ENCODE measurements around the gene GGT6. TPM values are rescaled to one million over a fixed set of nuclear protein-coding genes. Genes with fewer than 3 reads are reported as not detected.

GGT6 gene
- total RNA-seq, 2 experiments from 2014 or later, result not detected

DNA sequence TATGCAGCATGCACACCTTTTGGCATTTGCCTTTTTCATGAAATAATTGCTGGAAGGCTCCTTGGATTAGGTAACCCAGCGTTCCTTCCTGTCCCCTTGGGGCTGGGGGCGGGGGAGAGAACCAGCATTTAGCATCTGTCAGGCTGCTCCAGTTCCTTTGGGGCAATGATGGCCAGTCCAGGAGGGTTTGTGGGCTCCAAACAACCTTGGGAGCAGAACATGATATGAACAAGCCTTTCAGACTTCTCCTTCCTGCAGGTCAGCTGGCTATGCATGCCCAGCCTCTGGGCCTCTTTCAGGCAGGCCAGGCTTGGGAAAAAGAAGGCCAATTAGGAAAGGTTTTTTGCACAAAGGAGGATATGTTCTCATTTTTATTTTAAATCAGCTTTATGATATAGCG, 22.8 kb upstream of the GGT6 start:
- Mint-ChIP-seq H3K4me3 (peak overlapping the region; percentile 38), H3K4me1 (ENCODE audit: low read depth) (peaks cover 4% of the 10 kb centered on the region), H3K27ac (no peak overlapping the region), H3K36me3 (ENCODE audit: low read depth) (no peaks in the 10 kb centered on the region), H3K27me3 (peaks cover 38% of the 10 kb centered on the region), H3K9me3 (no peaks in the 10 kb centered on the region)
- no peak for DNase-seq
- Histone ChIP-seq H3K9me3 (ENCODE audit: control insufficient read depth in 1 of 2, insufficient read depth in 1 of 2, low read length in 2 of 2) (no peaks in the 10 kb centered on the region), H3K27me3 (ENCODE audit: control insufficient read depth in 1 of 2, insufficient read depth in 2 of 2, low read length in 2 of 2) (peaks cover 22 to 31% of the 10 kb centered on the region in 2 experiments), H3K36me3 (ENCODE audit: insufficient read depth, low read length) (no peaks in the 10 kb centered on the region), H3K4me3 (ENCODE audit: low read length) (no peak overlapping the region), H3K4me1 (ENCODE audit: insufficient read depth, low read length) (peaks cover 10% of the 10 kb centered on the region), H3K27ac (ENCODE audit: low read depth in 1 of 2, low read length in 2 of 2) (no peak overlapping the region)
- intact Hi-C loops (cut with DNase I, micrococcal nuclease), result no loop called here
- POLR2A ChIA-PET, result no interaction called here
- TF ChIP-seq CTCF (IDR thresholded peaks at IDR 0.05), result no peak
- no peak for ATAC-seq (ENCODE audit: poor library complexity)
- CTCF ChIA-PET, result no interaction called here

DNA sequence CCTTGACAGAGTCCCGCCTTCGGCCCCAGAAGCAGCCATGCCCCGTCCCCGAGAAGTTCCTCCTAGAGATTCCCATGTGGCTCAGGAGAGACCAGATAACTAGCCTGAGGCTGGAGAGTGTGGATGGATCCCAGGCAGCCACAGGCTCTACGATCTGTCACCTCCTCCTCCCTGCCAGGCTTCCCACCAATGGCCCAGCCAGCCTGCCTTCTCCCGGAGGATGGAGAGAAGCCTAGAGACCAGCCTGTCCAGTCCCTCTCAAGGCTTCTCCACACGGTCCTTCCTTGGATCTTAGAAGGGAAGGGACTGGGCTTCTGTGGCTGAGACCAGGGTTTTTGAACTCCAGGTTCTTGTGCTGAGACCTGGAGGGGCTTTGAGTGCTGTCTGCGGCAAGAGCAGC, 22.3 kb upstream of the GGT6 start:
- intact Hi-C loops (cut with DNase I, micrococcal nuclease), result no loop called here
- no peak for TF ChIP-seq CTCF (IDR thresholded peaks at IDR 0.05)
- Histone ChIP-seq H3K27ac (ENCODE audit: low read depth in 1 of 2, low read length in 2 of 2) (no peak overlapping the region), H3K4me1 (ENCODE audit: insufficient read depth, low read length) (peaks cover 10% of the 10 kb centered on the region), H3K9me3 (ENCODE audit: control insufficient read depth in 1 of 2, insufficient read depth in 1 of 2, low read length in 2 of 2) (no peaks in the 10 kb centered on the region), H3K4me3 (ENCODE audit: low read length) (no peak overlapping the region), H3K27me3 (ENCODE audit: control insufficient read depth in 1 of 2, insufficient read depth in 2 of 2, low read length in 2 of 2) (peaks cover 22 to 31% of the 10 kb centered on the region in 2 experiments), H3K36me3 (ENCODE audit: insufficient read depth, low read length) (no peaks in the 10 kb centered on the region)
- H3K4me3 Mint-ChIP-seq, result no peak overlapping the region
- no peaks in the 10 kb centered on the region for H3K36me3 Mint-ChIP-seq (ENCODE audit: low read depth)
- POLR2A ChIA-PET, result no interaction called here
- H3K27me3 Mint-ChIP-seq, result peaks cover 37% of the 10 kb centered on the region
- CTCF ChIA-PET, result no interaction called here
- DNase-seq (no peak), ATAC-seq (ENCODE audit: poor library complexity) (no peak)
- peaks cover 4% of the 10 kb centered on the region for H3K4me1 Mint-ChIP-seq (ENCODE audit: low read depth)
- no peaks in the 10 kb centered on the region for H3K9me3 Mint-ChIP-seq
- H3K27ac Mint-ChIP-seq, result no peak overlapping the region

- ATAC-seq (ENCODE audit: poor library complexity) (no peak), DNase-seq (no peak)
- peaks cover 0 to 4% of the 10 kb centered on the region in 2 experiments for H3K9me3 ChIP-seq (ENCODE audit: control insufficient read depth in 1 of 2, insufficient read depth in 1 of 2, low read length in 2 of 2)
- no peaks in the 10 kb centered on the region for H3K9me3 Mint-ChIP-seq
- TF ChIP-seq CTCF (IDR thresholded peaks at IDR 0.05), result no peak
- peaks cover 10% of the 10 kb centered on the region for H3K4me1 ChIP-seq (ENCODE audit: insufficient read depth, low read length)
- peaks cover 37% of the 10 kb centered on the region for H3K27me3 Mint-ChIP-seq
- peaks cover 22 to 31% of the 10 kb centered on the region in 2 experiments for H3K27me3 ChIP-seq (ENCODE audit: control insufficient read depth in 1 of 2, insufficient read depth in 2 of 2, low read length in 2 of 2)
- no peak overlapping the region for H3K4me3 ChIP-seq (ENCODE audit: low read length)
- H3K36me3 ChIP-seq (ENCODE audit: insufficient read depth, low read length), result no peaks in the 10 kb centered on the region
- intact Hi-C loops (cut with DNase I, micrococcal nuclease), result no loop called here
- H3K27ac ChIP-seq (ENCODE audit: low read depth in 1 of 2, low read length in 2 of 2), result no peak overlapping the region
- POLR2A ChIA-PET, result no interaction called here
- no peak overlapping the region for H3K27ac Mint-ChIP-seq
- peaks cover 4% of the 10 kb centered on the region for H3K4me1 Mint-ChIP-seq (ENCODE audit: low read depth)
- H3K4me3 Mint-ChIP-seq, result no peak overlapping the region
- CTCF ChIA-PET, result no interaction called here
- H3K36me3 Mint-ChIP-seq (ENCODE audit: low read depth), result no peaks in the 10 kb centered on the region
These were observed 21.7 kb upstream of the GGT6 start for GRCh38 chr17:4582101-4582501.

Data from CD4-positive, alpha-beta T cell (primary cell).